ENCODE measurements around the gene ZBTB18.

Gene ZBTB18

GRCh38 chr1:244090645-244091044 lies 39.6 kb downstream of the ZBTB18 start:
- no peak for DNase-seq (ENCODE audit: low spot score)

GRCh38 chr1:244092293-244092963 lies 41.3 kb downstream of the ZBTB18 start:
- no peak for DNase-seq (ENCODE audit: low spot score)

GRCh38 chr1:244092964-244093638 lies 42.0 kb downstream of the ZBTB18 start:
- no peak for DNase-seq (ENCODE audit: low spot score)

GRCh38 chr1:244094880-244095528 lies 43.9 kb downstream of the ZBTB18 start:
- no peak for DNase-seq (ENCODE audit: low spot score)

GRCh38 chr1:244095529-244095911 lies 44.4 kb downstream of the ZBTB18 start:
- DNase-seq (ENCODE audit: low spot score): no peak

GRCh38 chr1:244096066-244096610 lies 45.1 kb downstream of the ZBTB18 start:
- DNase-seq (ENCODE audit: low spot score): no peak

- DNase-seq (ENCODE audit: low spot score): no peak
Measured at GRCh38 chr1:244096691-244097090, 45.6 kb downstream of the ZBTB18 start.

GRCh38 chr1:244097523-244098405 lies 46.7 kb downstream of the ZBTB18 start:
- no peak for DNase-seq (ENCODE audit: low spot score)

GRCh38 chr1:244099258-244099930 lies 48.3 kb downstream of the ZBTB18 start:
- DNase-seq (ENCODE audit: low spot score): no peak

- DNase-seq (ENCODE audit: low spot score): no peak
Measured at GRCh38 chr1:244100276-244100675, 49.2 kb downstream of the ZBTB18 start.

- DNase-seq (ENCODE audit: low spot score): no peak
Measured at GRCh38 chr1:244100704-244101453, 49.8 kb downstream of the ZBTB18 start.

GRCh38 chr1:244102046-244102445 lies 51.0 kb downstream of the ZBTB18 start:
- no peak for DNase-seq (ENCODE audit: low spot score)

- DNase-seq (ENCODE audit: low spot score): no peak
Measured at GRCh38 chr1:244102468-244102867, 51.4 kb downstream of the ZBTB18 start.

GRCh38 chr1:244104309-244105060 lies 53.4 kb downstream of the ZBTB18 start:
- no peak for DNase-seq (ENCODE audit: low spot score)

GRCh38 chr1:244106176-244106575 lies 55.1 kb downstream of the ZBTB18 start:
- no peak for DNase-seq (ENCODE audit: low spot score)
